SU-DHL-6 (cell line): ENCODE measurements around the gene TBC1D22A.

Experiments
- H2AFZ ChIP-seq: fragments of 200-600 bp; sonication (generic); 2 replicates; pipeline ENCODE4 v1.6.1; 2014; ENCODE audit warnings: low read depth, mild to moderate bottlenecking, moderate library complexity, mixed read lengths, antibody characterized with exemption, low read length; ENCODE audit not compliant: severe bottlenecking
- H3F3A ChIP-seq: fragments of 200-600 bp; shearing (Covaris generic); 2 replicates; pipeline ENCODE4 v1.6.0; 2016; ENCODE audit warnings: antibody characterized with exemption, mild to moderate bottlenecking; ENCODE audit not compliant: insufficient read depth
- H3K27ac ChIP-seq: fragments of 200-600 bp; sonication (generic); 2 replicates; pipeline ENCODE4 v1.5.1; 2016; ENCODE audit warnings: low read depth, mild to moderate bottlenecking, low read length, moderate library complexity, mixed read lengths
- H3K27me3 ChIP-seq: fragments of 200-600 bp; sonication (generic), shearing (Covaris generic); 2 replicates; pipeline ENCODE4 v1.6.0; 2014; ENCODE audit warnings: mild to moderate bottlenecking, low read length
- H3K36me3 ChIP-seq: fragments of 200-600 bp; sonication (generic); 2 replicates; pipeline ENCODE4 v1.6.1; 2014; ENCODE audit warnings: mild to moderate bottlenecking, low read length, mixed read lengths
- H3K4me2 ChIP-seq: fragments of 300-600, 200-600 bp; shearing (Covaris generic), sonication (generic); 2 replicates; pipeline ENCODE4 v1.6.0; 2014; ENCODE audit warnings: low read length, low read depth, mild to moderate bottlenecking; ENCODE audit not compliant: poor library complexity, severe bottlenecking
- H3K4me3 ChIP-seq: fragments of 200-600 bp; sonication (generic); 2 replicates; pipeline ENCODE4 v1.5.1; 2014; ENCODE audit warnings: antibody characterized with exemption, low read length, mild to moderate bottlenecking, mixed read lengths; ENCODE audit not compliant: insufficient read depth, poor library complexity, severe bottlenecking
- H3K79me2 ChIP-seq: fragments of 200-600 bp; sonication (generic); 2 replicates; pipeline ENCODE4 v1.6.1; 2014; ENCODE audit warnings: mild to moderate bottlenecking, low read length, moderate library complexity; ENCODE audit not compliant: insufficient read depth
- H3K9ac ChIP-seq: fragments of 200-600 bp; sonication (generic); 2 replicates; pipeline ENCODE4 v1.7.0; 2014; ENCODE audit warnings: mild to moderate bottlenecking, low read length
- H3K9me2 ChIP-seq: fragments of 200-600 bp; sonication (generic); replicated peaks from 2 replicates; pipeline ENCODE4 v1.6.1; 2014; ENCODE audit warnings: low read length; ENCODE audit not compliant: insufficient read depth
- H3K9me3 ChIP-seq: fragments of 200-600 bp; sonication (generic); 2 replicates; pipeline ENCODE4 v1.6.1; 2014; ENCODE audit warnings: low read length, mixed read lengths; ENCODE audit not compliant: insufficient read depth
- H4K20me1 ChIP-seq: fragments of 200-600 bp; sonication (generic); 2 replicates; pipeline ENCODE4 v1.6.1; 2014; ENCODE audit warnings: low read depth, mild to moderate bottlenecking, antibody characterized with exemption, low read length, moderate library complexity, mixed read lengths
- CTCF ChIP-seq: fragments of 200-600 bp; sonication (generic); IDR thresholded peaks from one replicate; pipeline ENCODE4 v1.5.1; 2017; ENCODE audit warnings: antibody characterized with exemption, mild to moderate bottlenecking, low read length, moderate library complexity; ENCODE audit not compliant: insufficient read depth, poor library complexity, severe bottlenecking
- EZH2phosphoT487 ChIP-seq: fragments of 200-600 bp; sonication (generic), shearing (Covaris generic); conservative IDR thresholded peaks from 2 replicates; pipeline ENCODE4 v1.6.1; 2018; ENCODE audit warnings: mild to moderate bottlenecking, antibody characterized with exemption, low read length, moderate library complexity, mixed read lengths

Gene TBC1D22A

GRCh38 chr22:47053013-47053725 is 290.7 kb downstream of the TBC1D22A start:
- Histone ChIP-seq H3K27me3 (no peaks in the 10 kb centered on the region), H3K9ac (no peak overlapping the region), H3K4me3 (no peak overlapping the region), H3K4me2 (no peak overlapping the region), H3K9me2 (no peaks in the 10 kb centered on the region), H2AFZ (no peak overlapping the region), H3K9me3 (no peaks in the 10 kb centered on the region), H4K20me1 (no peaks in the 10 kb centered on the region; the same call in 1 of the 2 replicates), H3K36me3 (no peaks in the 10 kb centered on the region), H3K27ac (no peak overlapping the region), H3K79me2 (no peaks in the 10 kb centered on the region), H3F3A (no peaks in the 10 kb centered on the region)
- TF ChIP-seq CTCF: no peak
- no peak for TF ChIP-seq EZH2phosphoT487

DNA sequence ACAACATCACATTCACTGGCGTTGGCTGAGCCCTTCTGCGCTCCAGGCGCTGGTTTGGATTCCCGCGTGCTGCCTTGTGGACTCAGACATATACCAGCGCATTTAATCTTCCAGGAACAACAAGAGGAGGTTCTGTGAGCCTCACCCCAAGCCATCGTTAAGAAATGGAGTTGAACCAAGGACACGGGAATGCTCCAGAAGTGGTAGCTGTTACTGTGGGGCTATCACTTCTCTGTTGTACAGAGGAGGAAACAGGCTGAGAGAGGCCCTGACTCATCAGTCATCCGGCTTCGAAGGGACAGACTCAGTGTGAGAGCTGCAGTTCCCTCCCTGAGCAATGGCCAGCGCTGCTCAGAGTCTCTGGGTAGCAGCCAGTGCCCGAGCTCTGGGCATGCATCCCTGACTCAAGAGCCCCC is 291.3 kb downstream of the TBC1D22A start:
- H3K27me3 ChIP-seq: no peaks in the 10 kb centered on the region
- H3K9me3 ChIP-seq: no peaks in the 10 kb centered on the region
- H3K9me2 ChIP-seq: no peaks in the 10 kb centered on the region
- no peak overlapping the region for H3K4me2 ChIP-seq
- no peak overlapping the region for H3K27ac ChIP-seq
- H2AFZ ChIP-seq: no peak overlapping the region
- no peak overlapping the region for H3K9ac ChIP-seq
- no peaks in the 10 kb centered on the region for H3F3A ChIP-seq
- no peak overlapping the region for H3K4me3 ChIP-seq
- no peaks in the 10 kb centered on the region for H3K79me2 ChIP-seq
- TF ChIP-seq EZH2phosphoT487: no peak
- TF ChIP-seq CTCF: no peak
- H4K20me1 ChIP-seq: no peaks in the 10 kb centered on the region; the same call in 1 of the 2 replicates
- no peaks in the 10 kb centered on the region for H3K36me3 ChIP-seq

DNA sequence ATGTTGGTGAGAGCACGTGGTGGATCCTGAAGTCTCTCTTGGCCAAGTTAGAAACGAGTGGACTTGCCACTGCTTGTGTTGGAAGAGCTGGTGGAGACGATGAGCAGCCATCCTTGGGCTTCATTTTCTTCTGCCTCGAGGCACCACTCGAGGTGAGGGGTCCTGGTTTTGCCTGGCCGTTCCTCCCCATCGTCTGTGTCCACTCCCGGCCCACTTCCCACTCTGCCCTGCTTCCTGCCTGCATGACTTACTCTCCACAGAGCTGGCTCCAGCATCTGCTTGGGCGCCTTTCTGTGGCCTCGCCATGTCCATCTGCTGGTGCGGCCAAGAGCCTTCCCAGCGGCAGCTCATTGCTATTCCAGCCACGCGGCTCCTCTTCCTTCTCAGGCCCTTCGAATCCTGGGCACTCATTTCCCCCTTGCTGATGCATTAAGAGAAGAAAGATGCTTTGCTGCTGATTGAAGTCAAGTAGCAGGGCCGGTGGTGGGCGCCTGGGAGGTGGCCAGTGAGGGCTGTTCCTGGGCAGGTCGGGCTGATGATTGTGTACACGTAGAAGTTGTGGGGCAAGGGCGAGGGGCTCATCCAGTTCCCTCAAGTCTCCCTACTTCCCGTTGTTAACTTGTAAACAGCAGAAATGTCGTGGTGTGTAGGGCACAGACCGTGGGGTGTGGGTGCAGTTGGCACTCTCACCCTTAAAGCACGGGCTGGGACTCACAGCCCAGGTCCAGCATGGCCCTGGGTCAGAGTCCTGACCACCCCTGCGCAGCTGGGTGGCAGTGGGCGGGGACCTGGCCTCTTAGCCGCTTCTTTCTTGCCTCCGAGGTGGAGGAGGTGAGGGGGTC is 292.0 kb downstream of the TBC1D22A start:
- Histone ChIP-seq H3K36me3 (no peaks in the 10 kb centered on the region), H3K4me3 (no peak overlapping the region), H3F3A (no peaks in the 10 kb centered on the region), H3K27me3 (no peaks in the 10 kb centered on the region), H3K27ac (no peak overlapping the region), H3K79me2 (no peaks in the 10 kb centered on the region), H3K4me2 (no peak overlapping the region), H3K9me2 (no peaks in the 10 kb centered on the region), H3K9me3 (no peaks in the 10 kb centered on the region), H4K20me1 (no peaks in the 10 kb centered on the region), H3K9ac (no peak overlapping the region), H2AFZ (no peak overlapping the region)
- TF ChIP-seq EZH2phosphoT487 (no peak), CTCF (no peak)
